ENCODE measurements around the gene SH3RF3.

DNA sequence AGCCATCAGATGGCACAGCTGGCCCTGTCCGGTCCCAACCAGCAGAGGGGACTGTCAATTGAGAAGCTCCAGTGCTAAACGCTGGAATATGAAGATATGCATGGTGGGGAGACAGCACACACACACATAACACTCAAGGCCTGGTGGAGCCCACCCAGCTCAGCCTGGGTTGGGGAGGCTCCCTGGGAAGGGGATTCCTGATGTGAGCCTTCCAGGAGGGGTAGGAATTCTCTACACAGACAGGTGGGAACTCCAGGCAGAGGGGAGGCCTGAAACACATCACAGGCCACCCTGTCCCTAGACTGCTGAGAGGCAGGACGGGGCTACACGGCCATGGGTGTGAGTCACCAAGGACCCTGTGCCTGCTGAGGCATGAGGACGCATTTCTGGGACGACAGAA lies 49.4 kb upstream of the SH3RF3 start:
- no peak for TF ChIP-seq GABPA (IDR thresholded peaks at IDR 0.05; ENCODE audit: low read depth)
- TF ChIP-seq HDAC2 (IDR thresholded peaks at IDR 0.05), result no peak
- TF ChIP-seq, protein P1, sequence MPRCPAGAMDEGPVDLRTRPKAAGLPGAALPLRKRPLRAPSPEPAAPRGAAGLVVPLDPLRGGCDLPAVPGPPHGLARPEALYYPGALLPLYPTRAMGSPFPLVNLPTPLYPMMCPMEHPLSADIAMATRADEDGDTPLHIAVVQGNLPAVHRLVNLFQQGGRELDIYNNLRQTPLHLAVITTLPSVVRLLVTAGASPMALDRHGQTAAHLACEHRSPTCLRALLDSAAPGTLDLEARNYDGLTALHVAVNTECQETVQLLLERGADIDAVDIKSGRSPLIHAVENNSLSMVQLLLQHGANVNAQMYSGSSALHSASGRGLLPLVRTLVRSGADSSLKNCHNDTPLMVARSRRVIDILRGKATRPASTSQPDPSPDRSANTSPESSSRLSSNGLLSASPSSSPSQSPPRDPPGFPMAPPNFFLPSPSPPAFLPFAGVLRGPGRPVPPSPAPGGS (IDR thresholded peaks at IDR 0.05; ENCODE audit: borderline replicate concordance, insufficient read depth, low read depth, low read length, poor library complexity, severe bottlenecking), result no peak
- no peak for TF ChIP-seq EZH2 (IDR thresholded peaks at IDR 0.05; ENCODE audit: borderline replicate concordance, control insufficient read depth, low read depth, low read length)
- no peak for TF ChIP-seq ZBED1 (IDR thresholded peaks at IDR 0.05; ENCODE audit: borderline replicate concordance)
- no peak for TF ChIP-seq POLR2A (IDR thresholded peaks at IDR 0.05; ENCODE audit: low read depth, low read length)

All from GM12878 (cell line).